Ascending aorta (tissue), 2 donors: ENCODE measurements around the gene SHLD1. TPM values are rescaled to one million over a fixed set of nuclear protein-coding genes. Genes with fewer than 3 reads are reported as not detected.

Source experiments
- DNase-seq, 2 donors: peaks; one replicate each; pipeline ENCODE4 v3.0.0-alpha.2; 2019; ENCODE audit warnings: low spot score in 2 of 2
- H3K27ac ChIP-seq, 2 donors: fragments of 200-600 bp; sonication (generic); one replicate each; pipeline ENCODE4 v1.5.1; 2016 to 2017; ENCODE audit warnings: mild to moderate bottlenecking in 1 of 2
- H3K27me3 ChIP-seq: fragments of 200-600 bp; sonication (generic); one replicate; pipeline ENCODE4 v1.5.1; 2017
- H3K36me3 ChIP-seq, 2 donors: fragments of 200-600 bp; sonication (generic); one replicate each; pipeline ENCODE4 v1.5.1; 2016
- H3K4me1 ChIP-seq, 2 donors: fragments of 200-600 bp; sonication (generic); one replicate each; pipeline ENCODE4 v1.5.1; 2016 to 2017; ENCODE audit warnings: mild to moderate bottlenecking in 1 of 2
- H3K4me3 ChIP-seq, 2 donors: fragments of 200-600 bp; sonication (generic); one replicate each; pipeline ENCODE4 v1.5.1; 2016 to 2017; ENCODE audit warnings: mild to moderate bottlenecking in 1 of 2
- H3K9me3 ChIP-seq, 2 donors: fragments of 200-600 bp; sonication (generic); one replicate each; pipeline ENCODE4 v1.5.1; 2016
- intact Hi-C: fragments of 100-400 bp; cut with DNase I; formaldehyde crosslinking; loops from one replicate; pipeline ENCODE4 v1.15.1; 2023
- total RNA-seq: library from RNA; depleted of rRNA; stranded (reverse); fragments of >200 nt; gene quantifications from one replicate; pipeline ENCODE4 v1.1.0, GENCODE V29; 2016
- TF ChIP-seq, protein P1 (sequence below), 3 experiments: fragments of 200-600 bp in 2 of 3; fragments of 450-650 bp in 1 of 3; sonication (generic) in 2 of 3; IDR thresholded peaks; one replicate each; pipeline ENCODE4 v1.5.1; 2016 to 2019; ENCODE audit warnings: antibody characterized with exemption in 3 of 3, mild to moderate bottlenecking in 1 of 3, moderate library complexity in 1 of 3

The SHLD1 gene
- total RNA-seq, 1 donor from 2014 or later = not detected

DNA sequence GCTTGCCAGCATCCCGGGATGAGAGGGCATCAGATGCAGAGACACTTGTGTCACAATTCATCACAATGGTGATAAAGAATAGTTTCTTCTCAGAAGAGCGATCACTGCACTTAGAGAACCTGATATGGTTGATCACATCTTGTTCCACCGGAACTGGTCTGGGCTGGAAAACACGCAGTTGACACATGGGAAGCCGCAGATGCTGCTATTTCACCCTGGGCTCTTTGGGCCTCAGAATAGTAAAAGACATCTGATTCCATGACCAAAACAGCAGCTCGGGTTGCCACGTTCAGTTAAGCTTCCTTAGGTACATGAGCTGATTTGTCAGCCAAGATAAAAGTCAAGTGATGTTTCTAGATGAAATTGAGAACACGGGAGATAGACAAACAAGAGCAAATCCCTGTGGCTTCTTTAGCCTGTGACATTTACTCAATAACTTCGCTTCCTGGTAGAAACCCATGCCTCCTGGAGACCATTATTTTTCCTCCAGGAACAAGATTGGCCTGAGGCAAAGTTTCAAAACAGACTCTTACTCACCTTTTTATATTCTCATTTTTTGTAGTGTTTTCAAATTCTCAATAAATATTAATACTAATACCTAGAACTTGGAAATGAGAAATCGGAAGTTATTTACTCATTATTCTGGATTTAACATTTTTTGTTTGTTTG is 140.7 kb downstream of the SHLD1 start:
- intact Hi-C loops = no loop called here
- no peak overlapping the region for H3K4me3 ChIP-seq

DNA sequence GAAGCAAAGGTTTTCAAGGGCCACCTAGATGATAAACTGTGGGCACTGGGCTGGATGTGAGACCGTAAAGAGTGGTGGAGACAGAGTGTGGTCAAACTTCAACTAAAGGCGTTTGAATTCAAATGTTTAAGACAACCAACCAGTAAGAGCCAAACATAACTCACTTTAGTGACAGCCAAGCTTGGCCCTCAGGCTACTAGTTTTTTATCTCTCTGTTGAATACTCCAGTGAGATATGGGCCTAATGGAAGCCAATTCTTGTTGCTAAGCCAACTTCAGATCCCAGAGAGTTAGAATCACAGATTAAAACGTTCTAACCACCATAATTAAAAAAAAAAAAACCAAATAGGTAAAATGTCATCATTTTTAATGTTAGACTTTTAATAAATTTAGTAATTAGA is 142.9 kb downstream of the SHLD1 start:
- no peak for DNase-seq
- intact Hi-C loops = no loop called here
- Histone ChIP-seq H3K4me1 (no peaks in the 10 kb centered on the region), H3K27ac (no peak overlapping the region), H3K4me3 (no peak overlapping the region), H3K9me3 (no peaks in the 10 kb centered on the region), H3K36me3 (no peaks in the 10 kb centered on the region), H3K27me3 (no peaks in the 10 kb centered on the region)
- TF ChIP-seq, protein P1, sequence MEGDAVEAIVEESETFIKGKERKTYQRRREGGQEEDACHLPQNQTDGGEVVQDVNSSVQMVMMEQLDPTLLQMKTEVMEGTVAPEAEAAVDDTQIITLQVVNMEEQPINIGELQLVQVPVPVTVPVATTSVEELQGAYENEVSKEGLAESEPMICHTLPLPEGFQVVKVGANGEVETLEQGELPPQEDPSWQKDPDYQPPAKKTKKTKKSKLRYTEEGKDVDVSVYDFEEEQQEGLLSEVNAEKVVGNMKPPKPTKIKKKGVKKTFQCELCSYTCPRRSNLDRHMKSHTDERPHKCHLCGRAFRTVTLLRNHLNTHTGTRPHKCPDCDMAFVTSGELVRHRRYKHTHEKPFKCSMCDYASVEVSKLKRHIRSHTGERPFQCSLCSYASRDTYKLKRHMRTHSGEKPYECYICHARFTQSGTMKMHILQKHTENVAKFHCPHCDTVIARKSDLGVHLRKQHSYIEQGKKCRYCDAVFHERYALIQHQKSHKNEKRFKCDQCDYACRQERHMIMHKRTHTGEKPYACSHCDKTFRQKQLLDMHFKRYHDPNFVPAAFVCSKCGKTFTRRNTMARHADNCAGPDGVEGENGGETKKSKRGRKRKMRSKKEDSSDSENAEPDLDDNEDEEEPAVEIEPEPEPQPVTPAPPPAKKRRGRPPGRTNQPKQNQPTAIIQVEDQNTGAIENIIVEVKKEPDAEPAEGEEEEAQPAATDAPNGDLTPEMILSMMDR (IDR thresholded peaks at IDR 0.05) = no peak

More for the DNA sequence above, 140.7 kb downstream of the SHLD1 start:
- Histone ChIP-seq H3K27me3 (no peaks in the 10 kb centered on the region), H3K36me3 (no peaks in the 10 kb centered on the region), H3K27ac (no peak overlapping the region), H3K4me1 (no peaks in the 10 kb centered on the region), H3K9me3 (no peaks in the 10 kb centered on the region)
- TF ChIP-seq, protein P1 (IDR thresholded peaks at IDR 0.05) = no peak
- DNase-seq = no peak

DNA sequence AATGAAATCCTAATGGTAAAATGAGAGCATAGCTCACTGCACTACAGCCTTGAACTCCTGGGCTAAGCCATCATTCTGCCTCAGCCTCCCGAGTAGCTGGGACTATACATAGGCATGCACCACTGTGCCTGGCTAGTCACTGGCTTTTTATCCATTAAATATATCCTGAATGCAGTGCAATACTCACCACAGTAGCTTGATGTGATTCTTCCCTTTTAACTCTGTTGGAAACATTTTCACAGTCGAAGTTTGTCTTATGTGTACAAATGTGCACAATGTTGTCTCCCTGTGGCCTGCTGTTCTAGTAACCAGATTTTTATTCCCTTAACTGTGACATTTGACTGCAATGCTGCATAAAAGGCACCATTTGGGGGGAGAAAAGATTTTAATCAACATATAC is 143.4 kb downstream of the SHLD1 start:
- intact Hi-C loops = no loop called here

DNA sequence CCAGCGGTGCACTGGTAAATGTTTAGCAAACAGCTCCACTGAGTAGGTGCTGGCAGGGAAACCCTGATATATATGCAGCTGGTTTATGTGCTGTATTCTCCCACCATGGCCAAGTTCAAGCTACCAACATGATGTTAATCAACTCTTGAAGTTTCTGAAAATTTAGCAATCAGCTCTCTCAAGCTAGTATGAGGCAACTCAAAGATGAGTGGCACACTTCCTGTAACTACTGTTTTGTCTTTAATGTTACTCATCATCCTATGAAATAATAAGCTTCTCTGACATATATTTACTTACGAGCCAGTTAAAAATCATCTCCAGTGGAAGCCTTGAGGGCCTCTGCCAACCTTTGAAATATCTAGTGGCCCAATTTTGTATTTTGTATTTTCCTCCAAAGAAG is 145.4 kb downstream of the SHLD1 start:
- Histone ChIP-seq H3K27me3 (no peaks in the 10 kb centered on the region), H3K36me3 (no peaks in the 10 kb centered on the region), H3K4me3 (no peak overlapping the region), H3K9me3 (no peaks in the 10 kb centered on the region), H3K27ac (no peak overlapping the region), H3K4me1 (no peaks in the 10 kb centered on the region)
- intact Hi-C loops = no loop called here
- TF ChIP-seq, protein P1 (IDR thresholded peaks at IDR 0.05) = no peak
- no peak for DNase-seq

More for the DNA sequence above, 143.4 kb downstream of the SHLD1 start:
- Histone ChIP-seq H3K4me3 (no peak overlapping the region), H3K36me3 (no peaks in the 10 kb centered on the region), H3K4me1 (no peaks in the 10 kb centered on the region), H3K27ac (no peak overlapping the region), H3K9me3 (no peaks in the 10 kb centered on the region), H3K27me3 (no peaks in the 10 kb centered on the region)
- TF ChIP-seq, protein P1 (IDR thresholded peaks at IDR 0.05) = no peak
- no peak for DNase-seq

DNA sequence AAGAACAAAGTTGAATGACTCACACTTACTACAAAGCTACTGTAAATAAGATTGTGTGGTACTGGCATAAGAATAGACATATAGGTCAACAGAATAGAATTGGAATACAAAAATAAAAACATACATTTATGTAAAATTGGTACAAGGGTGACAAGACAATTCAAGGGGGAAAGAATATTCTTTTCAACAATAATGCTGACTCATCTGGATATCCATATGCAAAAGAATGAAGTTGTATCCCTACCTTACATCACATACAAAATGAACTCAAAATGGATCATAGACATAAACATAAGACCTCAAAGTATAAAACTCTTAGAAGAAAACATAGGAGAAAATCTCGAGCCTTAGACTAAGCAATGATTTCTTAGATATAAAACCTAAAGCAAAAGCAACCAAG is 149.2 kb downstream of the SHLD1 start:
- no peaks in the 10 kb centered on the region for H3K4me1 ChIP-seq
- no peaks in the 10 kb centered on the region for H3K36me3 ChIP-seq
- H3K9me3 ChIP-seq = no peaks in the 10 kb centered on the region
- H3K27ac ChIP-seq = no peak overlapping the region
- H3K4me3 ChIP-seq = no peak overlapping the region
- intact Hi-C loops = no loop called here
- H3K27me3 ChIP-seq = no peaks in the 10 kb centered on the region
- TF ChIP-seq, protein P1 (IDR thresholded peaks at IDR 0.05) = no peak
- no peak for DNase-seq

DNA sequence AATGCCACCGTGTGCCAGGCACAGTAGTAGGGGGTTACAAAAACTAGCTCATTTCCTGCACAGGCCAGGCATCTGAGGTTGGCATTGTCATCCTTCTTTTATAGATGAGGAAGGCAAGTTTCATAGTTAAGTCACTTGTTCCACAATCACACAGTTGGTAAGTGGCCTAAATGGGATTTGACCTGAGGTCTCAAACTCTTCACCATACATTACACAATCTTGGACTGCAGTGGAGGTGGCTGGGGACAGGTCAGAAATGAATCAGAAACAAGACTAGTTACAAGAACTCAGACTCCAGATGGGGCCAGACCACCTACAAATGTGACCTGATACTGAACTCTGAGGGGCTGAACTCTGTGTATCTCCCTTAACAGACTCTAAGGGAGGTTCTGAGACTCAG is 150.7 kb downstream of the SHLD1 start:
- Histone ChIP-seq H3K27me3 (no peaks in the 10 kb centered on the region), H3K27ac (no peak overlapping the region), H3K4me1 (no peaks in the 10 kb centered on the region), H3K9me3 (no peaks in the 10 kb centered on the region), H3K4me3 (no peak overlapping the region), H3K36me3 (no peaks in the 10 kb centered on the region)
- TF ChIP-seq, protein P1 (IDR thresholded peaks at IDR 0.05) = no peak
- intact Hi-C loops = no loop called here
- DNase-seq = no peak
